Measurements from ENCODE around the gene GAS6. TPM values are rescaled to one million over a fixed set of nuclear protein-coding genes. Genes with fewer than 3 reads are reported as not detected.
"Not testable (repeated sequence)": the region's sequence is repeated elsewhere in the genome, so short reads cannot be mapped to it uniquely, and the experiment has no call there.

The GAS6 gene
- total and polyA plus RNA-seq, 9 of the 15 experiments (the other 6 are each of a cell fraction or from before 2014, with no cell fraction given), result 0.14 to 9.7 (median 4.7) TPM; not detected in 1

DNA sequence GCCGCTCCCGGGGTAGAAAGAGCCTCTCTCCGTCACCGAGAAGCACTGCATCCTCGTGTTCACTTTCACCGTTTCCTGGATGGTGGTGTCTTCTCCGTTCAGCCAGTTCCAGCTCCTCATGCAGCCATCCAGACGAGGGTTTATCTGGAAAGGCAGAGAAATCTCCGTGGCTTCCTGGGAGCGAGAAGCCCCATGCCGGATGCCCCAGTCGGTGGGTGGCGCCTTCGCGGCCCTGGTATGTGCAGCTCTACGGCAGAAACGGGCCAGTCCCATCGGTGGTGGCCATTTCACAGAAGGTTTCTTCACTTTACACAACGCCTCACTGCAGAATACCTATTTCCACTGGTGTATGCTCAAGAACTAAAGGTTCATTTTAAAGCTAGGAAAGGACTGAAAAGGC, 36.9 kb downstream of the GAS6 start (continued):
- TF ChIP-seq NR2C2 (CRISPR knock-in tag; IDR thresholded peaks at IDR 0.05), result no peak
- no peak for TF ChIP-seq NR2C2 (tag; IDR thresholded peaks at IDR 0.05)

GRCh38 chr13:113826446-113826845, 37.4 kb downstream of the GAS6 start:
- no CpG with 5 or more reads among the region's 35 CpGs for WGBS (ENCODE audit: insufficient coverage, low coverage, missing lambda C conversion rate)
- H3K79me2 ChIP-seq (ENCODE audit: control insufficient read depth, insufficient read depth, low read length), result not testable (repeated sequence)

GRCh38 chr13:113825841-113826240, 38.0 kb downstream of the GAS6 start:
- Histone ChIP-seq H3K36me3 (ENCODE audit: control insufficient read depth, insufficient read depth, low read length) (no peaks in the 10 kb centered on the region), H3K9me1 (ENCODE audit: control insufficient read depth, insufficient read depth, low read length) (no peaks in the 10 kb centered on the region), H3K27me3 (ENCODE audit: control insufficient read depth in 2 of 2, insufficient read depth in 2 of 2, low read length in 2 of 2) (no peaks in the 10 kb centered on the region), H3K4me2 (ENCODE audit: insufficient read depth, low read length) (no peak overlapping the region), H3K9me3 (replicated peaks; ENCODE audit: control insufficient read depth, insufficient read depth, low read depth, low read length) (no peaks in the 10 kb centered on the region), H3K79me2 (ENCODE audit: control insufficient read depth, insufficient read depth, low read length) (no peaks in the 10 kb centered on the region), H3K4me3 (no peak overlapping the region), H3K27ac (ENCODE audit: extremely low read depth, low read depth, low read length) (no peak overlapping the region), H4K20me1 (replicated peaks; ENCODE audit: control insufficient read depth, insufficient read depth, low read length) (no peaks in the 10 kb centered on the region), H3K9ac (ENCODE audit: insufficient read depth in 1 of 2, low read depth in 2 of 2, low read length in 2 of 2) (no peak overlapping the region), H3K4me1 (replicated peaks in 1 of 2; ENCODE audit: control insufficient read depth in 2 of 2, insufficient read depth in 2 of 2, low read length in 2 of 2) (peaks cover 0 to 15% of the 10 kb centered on the region in 2 experiments; a peak in 2 of 5 replicates), H2AFZ (ENCODE audit: low read depth, low read length) (no peak overlapping the region)
- 31% methylated on average over 7 of the region's 16 CpGs for WGBS (ENCODE audit: insufficient coverage, low coverage, missing lambda C conversion rate)
- FAIRE-seq, result no peak
- TF ChIP-seq NR4A1 (CRISPR knock-in tag; IDR thresholded peaks at IDR 0.05) (no peak), NR4A1 (tag; IDR thresholded peaks at IDR 0.05) (no peak), PHF21A (IDR thresholded peaks at IDR 0.05; ENCODE audit: borderline replicate concordance, low read depth) (no peak), ETV1 (tag; conservative IDR thresholded peaks at IDR 0.05; ENCODE audit: low read depth) (no peak), ILF3 (IDR thresholded peaks at IDR 0.05; ENCODE audit: borderline replicate concordance) (no peak), CREBBP (IDR thresholded peaks at IDR 0.05; ENCODE audit: low read depth, low read length) (no peak), PRPF4 (IDR thresholded peaks at IDR 0.05; ENCODE audit: insufficient read depth, low read depth, low read length, poor library complexity, severe bottlenecking) (no peak), PHB (CRISPR knock-in tag; IDR thresholded peaks at IDR 0.05) (no peak), GABPA (tag; conservative IDR thresholded peaks at IDR 0.05; ENCODE audit: low read depth) (no peak)
- TF ChIP-seq, protein P1, sequence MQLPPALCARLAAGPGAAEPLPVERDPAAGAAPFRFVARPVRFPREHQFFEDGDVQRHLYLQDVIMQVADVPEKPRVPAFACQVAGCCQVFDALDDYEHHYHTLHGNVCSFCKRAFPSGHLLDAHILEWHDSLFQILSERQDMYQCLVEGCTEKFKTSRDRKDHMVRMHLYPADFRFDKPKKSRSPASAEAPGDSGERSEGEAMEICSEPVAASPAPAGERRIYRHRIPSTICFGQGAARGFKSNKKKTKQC (CRISPR knock-in tag; IDR thresholded peaks at IDR 0.05), result no peak
- TF ChIP-seq, protein P2, sequence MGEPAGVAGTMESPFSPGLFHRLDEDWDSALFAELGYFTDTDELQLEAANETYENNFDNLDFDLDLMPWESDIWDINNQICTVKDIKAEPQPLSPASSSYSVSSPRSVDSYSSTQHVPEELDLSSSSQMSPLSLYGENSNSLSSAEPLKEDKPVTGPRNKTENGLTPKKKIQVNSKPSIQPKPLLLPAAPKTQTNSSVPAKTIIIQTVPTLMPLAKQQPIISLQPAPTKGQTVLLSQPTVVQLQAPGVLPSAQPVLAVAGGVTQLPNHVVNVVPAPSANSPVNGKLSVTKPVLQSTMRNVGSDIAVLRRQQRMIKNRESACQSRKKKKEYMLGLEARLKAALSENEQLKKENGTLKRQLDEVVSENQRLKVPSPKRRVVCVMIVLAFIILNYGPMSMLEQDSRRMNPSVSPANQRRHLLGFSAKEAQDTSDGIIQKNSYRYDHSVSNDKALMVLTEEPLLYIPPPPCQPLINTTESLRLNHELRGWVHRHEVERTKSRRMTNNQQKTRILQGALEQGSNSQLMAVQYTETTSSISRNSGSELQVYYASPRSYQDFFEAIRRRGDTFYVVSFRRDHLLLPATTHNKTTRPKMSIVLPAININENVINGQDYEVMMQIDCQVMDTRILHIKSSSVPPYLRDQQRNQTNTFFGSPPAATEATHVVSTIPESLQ (CRISPR knock-in tag; IDR thresholded peaks at IDR 0.05), result no peak
- intact Hi-C loops (cut with micrococcal nuclease) (no loop called here), in situ Hi-C loops (cut with MboI) (loop anchor here (10.0 kb wide), 1 partner anchor 89 kb away; no protein-coding TSS in a partner anchor)
- ChIA-PET CTCF (ENCODE audit: low intra/inter-chr PET ratio) (no interaction called here), POLR2A (no interaction called here)
- ATAC-seq, result no peak
- DNase-seq (ENCODE audit: extremely low read depth in 1 of 4, low spot score in 3 of 4), result no peak
- BruUV-seq (replicated peaks), result no TSS peak

More at GRCh38 chr13:113826446-113826845, 37.4 kb downstream of the GAS6 start:
- H3K27ac ChIP-seq (ENCODE audit: extremely low read depth, low read depth, low read length); DNase-seq (ENCODE audit: extremely low read depth in 1 of 4, low spot score in 3 of 4); ATAC-seq; intact Hi-C loops (cut with micrococcal nuclease); H3K4me2 ChIP-seq (ENCODE audit: insufficient read depth, low read length); POLR2A ChIA-PET; H3K9me3 ChIP-seq (replicated peaks; ENCODE audit: control insufficient read depth, insufficient read depth, low read depth, low read length); H3K9me1 ChIP-seq (ENCODE audit: control insufficient read depth, insufficient read depth, low read length); CTCF ChIA-PET (ENCODE audit: low intra/inter-chr PET ratio); H4K20me1 ChIP-seq (replicated peaks; ENCODE audit: control insufficient read depth, insufficient read depth, low read length); FAIRE-seq; H3K36me3 ChIP-seq (ENCODE audit: control insufficient read depth, insufficient read depth, low read length); BruUV-seq (replicated peaks); H3K4me3 ChIP-seq; H3K9ac ChIP-seq (ENCODE audit: insufficient read depth in 1 of 2, low read depth in 2 of 2, low read length in 2 of 2); H3K27me3 ChIP-seq (ENCODE audit: control insufficient read depth in 2 of 2, insufficient read depth in 2 of 2, low read length in 2 of 2); H2AFZ ChIP-seq (ENCODE audit: low read depth, low read length): not testable (repeated sequence)
- in situ Hi-C loops (cut with MboI), result loop anchor here (10.0 kb wide), 1 partner anchor 88 kb away; no protein-coding TSS in a partner anchor
- H3K4me1 ChIP-seq (replicated peaks in 1 of 2; ENCODE audit: control insufficient read depth in 2 of 2, insufficient read depth in 2 of 2, low read length in 2 of 2), result peaks cover 0 to 14% of the 10 kb centered on the region in 2 experiments; a peak in 2 of 5 replicates

Data from K562 (cell line).